ENCODE results near the gene HFM1.

The HFM1 gene

GRCh38 chr1:91400133-91400725, 4.4 kb downstream of the HFM1 start:
- no peaks in the 10 kb centered on the region for H3K36me3 ChIP-seq (replicated peaks)
- H3K27me3 ChIP-seq (replicated peaks) = no peaks in the 10 kb centered on the region
- no peak for DNase-seq
- TF ChIP-seq CTCF (IDR thresholded peaks at IDR 0.05; ENCODE audit: low read depth, low read length, missing control alignments) = no peak
- in situ Hi-C loops (cut with HindIII; ENCODE audit: low pct_ligation_motif_present, low sequenced_read_pairs) = no loop called here
- no peak overlapping the region for H3K4me3 ChIP-seq (ENCODE audit: low read depth, low read length)
- no peak overlapping the region for H3K27ac ChIP-seq

GRCh38 chr1:91398291-91398690, 6.3 kb downstream of the HFM1 start:
- Histone ChIP-seq H3K4me3 (ENCODE audit: low read depth, low read length) (no peak overlapping the region), H3K27me3 (replicated peaks) (no peaks in the 10 kb centered on the region), H3K36me3 (replicated peaks) (no peaks in the 10 kb centered on the region), H3K27ac (no peak overlapping the region)
- in situ Hi-C loops (cut with HindIII; ENCODE audit: low pct_ligation_motif_present, low sequenced_read_pairs) = no loop called here
- DNase-seq = no peak
- no peak for TF ChIP-seq CTCF (IDR thresholded peaks at IDR 0.05; ENCODE audit: low read depth, low read length, missing control alignments)

- H3K36me3 ChIP-seq (replicated peaks) = no peaks in the 10 kb centered on the region
- in situ Hi-C loops (cut with HindIII; ENCODE audit: low pct_ligation_motif_present, low sequenced_read_pairs) = no loop called here
- H3K27ac ChIP-seq = no peak overlapping the region
- no peak for DNase-seq
- H3K27me3 ChIP-seq (replicated peaks) = no peaks in the 10 kb centered on the region
- no peak for TF ChIP-seq CTCF (IDR thresholded peaks at IDR 0.05; ENCODE audit: low read depth, low read length, missing control alignments)
- H3K4me3 ChIP-seq (ENCODE audit: low read depth, low read length) = no peak overlapping the region
Observed at GRCh38 chr1:91397605-91398004, 7.0 kb downstream of the HFM1 start.

GRCh38 chr1:91393042-91393441, 11.6 kb downstream of the HFM1 start:
- Histone ChIP-seq H3K27me3 (replicated peaks) (no peaks in the 10 kb centered on the region), H3K36me3 (replicated peaks) (no peaks in the 10 kb centered on the region), H3K27ac (no peak overlapping the region), H3K4me3 (ENCODE audit: low read depth, low read length) (no peak overlapping the region)
- no peak for DNase-seq
- TF ChIP-seq CTCF (IDR thresholded peaks at IDR 0.05; ENCODE audit: low read depth, low read length, missing control alignments) = no peak
- in situ Hi-C loops (cut with HindIII; ENCODE audit: low pct_ligation_motif_present, low sequenced_read_pairs) = no loop called here

- no peak overlapping the region for H3K4me3 ChIP-seq (ENCODE audit: low read depth, low read length)
- in situ Hi-C loops (cut with HindIII; ENCODE audit: low pct_ligation_motif_present, low sequenced_read_pairs) = no loop called here
- TF ChIP-seq CTCF (IDR thresholded peaks at IDR 0.05; ENCODE audit: low read depth, low read length, missing control alignments) = no peak
- DNase-seq = no peak
- H3K36me3 ChIP-seq (replicated peaks) = no peaks in the 10 kb centered on the region
- H3K27me3 ChIP-seq (replicated peaks) = no peaks in the 10 kb centered on the region
- H3K27ac ChIP-seq = no peak overlapping the region
Observed at GRCh38 chr1:91386109-91386508, 18.5 kb downstream of the HFM1 start.

GRCh38 chr1:91383456-91383855, 21.2 kb downstream of the HFM1 start:
- no peak overlapping the region for H3K27ac ChIP-seq
- no peaks in the 10 kb centered on the region for H3K36me3 ChIP-seq (replicated peaks)
- no peak overlapping the region for H3K4me3 ChIP-seq (ENCODE audit: low read depth, low read length)
- in situ Hi-C loops (cut with HindIII; ENCODE audit: low pct_ligation_motif_present, low sequenced_read_pairs) = no loop called here
- TF ChIP-seq CTCF (IDR thresholded peaks at IDR 0.05; ENCODE audit: low read depth, low read length, missing control alignments) = no peak
- DNase-seq = no peak
- no peaks in the 10 kb centered on the region for H3K27me3 ChIP-seq (replicated peaks)

Measured in brain microvascular endothelial cell (primary cell).